ENCODE measurements around the gene SRGAP1.
"Not testable (repeated sequence)": the region's sequence is repeated elsewhere in the genome, so short reads cannot be mapped to it uniquely, and the experiment has no call there.

Gene SRGAP1

DNA sequence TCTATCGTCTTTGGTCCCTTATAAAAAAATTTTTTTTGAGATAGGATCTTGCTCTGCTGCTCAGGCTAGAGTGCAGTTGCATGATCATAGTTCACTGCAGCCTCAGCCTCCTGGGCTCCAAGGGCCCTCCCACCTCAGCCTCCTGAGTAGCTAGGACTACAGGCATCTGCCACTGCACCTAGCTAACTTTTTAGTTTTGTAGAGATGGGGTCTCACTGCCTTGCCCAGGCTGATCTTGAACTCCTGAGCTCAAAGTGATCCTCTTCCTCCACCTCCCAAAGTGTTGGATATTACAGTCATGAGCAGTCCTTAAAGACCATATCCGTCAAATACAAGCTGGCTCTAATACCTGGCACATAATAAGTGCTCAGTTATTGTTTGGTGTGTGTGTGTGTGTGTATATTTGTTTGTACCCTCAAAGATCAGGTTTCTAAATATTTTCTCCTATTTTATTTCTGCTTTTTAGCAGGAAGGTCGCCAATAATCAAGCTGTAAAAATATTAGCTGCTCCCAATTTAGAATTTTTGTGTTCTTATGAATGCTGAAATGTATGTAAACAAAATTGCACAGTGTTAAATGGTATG, 30.5 kb downstream of the SRGAP1 start:
- no peak for DNase-seq

DNA sequence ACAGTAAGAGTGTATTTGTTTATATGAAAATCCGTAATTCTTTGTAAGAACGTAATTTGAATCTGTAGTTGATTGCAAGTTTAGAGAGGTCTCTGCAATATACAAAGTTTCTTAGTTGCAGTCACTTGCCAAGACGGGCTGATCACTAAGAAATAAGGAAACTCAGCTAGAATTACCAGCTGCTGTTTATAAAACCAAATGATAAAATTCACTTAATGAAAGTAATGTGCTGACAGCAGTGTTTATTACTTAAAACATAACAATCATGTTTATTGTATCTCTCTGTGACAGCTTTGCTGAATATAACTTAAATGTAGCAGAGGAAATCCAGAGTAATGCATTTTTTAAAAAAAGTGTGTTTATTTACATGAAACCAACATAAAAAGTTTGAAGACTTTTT, 31.2 kb downstream of the SRGAP1 start:
- no peak for DNase-seq

DNA sequence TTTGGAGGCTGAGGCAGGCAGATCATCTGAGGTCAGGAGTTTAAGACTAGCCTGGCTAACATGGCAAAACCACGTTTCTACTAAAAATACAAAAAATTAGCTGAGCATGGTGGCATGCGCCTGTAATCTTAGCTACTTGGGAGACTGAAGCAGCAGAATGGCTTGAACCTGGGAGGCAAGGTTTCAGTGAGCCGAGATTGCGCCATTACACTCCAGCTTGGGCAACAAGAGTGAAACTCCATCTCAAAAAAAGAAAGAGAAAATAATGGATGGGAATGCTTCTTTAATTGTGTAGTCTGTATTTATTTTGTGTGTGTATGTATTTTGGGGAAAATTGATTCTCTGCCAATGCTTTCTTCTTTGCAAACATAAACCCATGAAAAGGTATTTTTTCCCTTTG, 32.5 kb downstream of the SRGAP1 start:
- no peak for DNase-seq

DNA sequence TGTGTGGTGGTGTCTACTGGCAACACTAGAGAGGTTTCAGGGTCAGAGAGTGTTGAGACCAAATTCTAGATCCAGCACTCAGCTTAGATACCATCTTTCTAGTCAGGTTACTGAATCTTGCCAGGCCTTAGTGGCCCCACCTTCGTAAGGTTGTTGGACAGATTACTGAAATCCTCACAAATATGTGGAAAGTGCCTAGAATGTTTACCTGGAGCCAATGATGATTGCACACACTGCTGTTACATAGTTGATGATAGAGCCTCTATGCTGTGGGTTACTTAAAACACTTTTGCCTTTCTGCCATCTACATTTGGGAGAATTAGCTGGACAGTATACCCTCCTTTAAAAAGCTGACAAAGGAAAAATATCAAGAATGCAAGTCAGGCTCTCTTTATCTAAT, 33.2 kb downstream of the SRGAP1 start:
- DNase-seq, result no peak

DNA sequence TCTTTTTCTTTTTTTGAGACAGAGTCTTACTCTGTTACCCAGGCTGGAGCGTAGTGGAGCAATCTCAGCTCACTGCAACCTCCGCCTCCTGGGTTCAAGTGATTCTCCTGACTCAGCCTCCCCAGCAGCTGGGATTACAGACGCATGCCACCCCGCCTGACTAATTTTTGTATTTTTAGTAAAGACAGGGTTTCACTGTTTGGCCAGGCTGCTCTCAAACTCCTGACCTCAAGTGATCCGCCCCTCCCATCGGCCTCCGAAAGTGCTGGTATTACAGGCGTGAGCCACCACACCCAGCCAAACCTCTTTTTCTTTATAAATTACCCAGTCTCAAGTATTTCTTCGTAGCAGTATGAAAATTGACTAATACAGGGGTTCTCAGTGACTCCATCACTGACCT, 35.7 kb downstream of the SRGAP1 start:
- not testable (repeated sequence) for DNase-seq

DNA sequence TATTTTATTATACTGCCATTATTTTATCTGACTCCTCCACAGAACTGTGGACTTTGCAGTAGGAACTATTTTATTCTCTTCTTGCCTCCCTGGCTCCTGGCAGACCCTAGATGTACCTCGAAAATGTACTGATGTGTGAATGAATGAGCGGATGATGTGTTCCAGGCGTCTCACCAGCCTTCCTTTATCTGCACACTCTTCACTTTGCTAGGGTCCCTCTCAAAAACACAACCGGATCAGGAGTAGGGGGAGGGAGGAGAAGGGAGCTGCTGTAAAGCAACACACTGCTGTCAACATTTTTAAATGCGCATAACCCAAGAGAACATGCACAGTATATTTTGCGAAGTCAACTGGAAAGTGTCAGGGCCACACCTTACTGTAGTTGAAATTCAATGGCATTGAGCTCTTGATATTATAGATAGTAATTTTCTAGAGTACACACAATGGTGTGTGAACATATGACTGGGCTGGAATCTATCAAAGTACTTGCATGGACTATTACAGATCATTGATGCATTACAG, 36.3 kb downstream of the SRGAP1 start:
- DNase-seq, result peak; percentile 45

DNA sequence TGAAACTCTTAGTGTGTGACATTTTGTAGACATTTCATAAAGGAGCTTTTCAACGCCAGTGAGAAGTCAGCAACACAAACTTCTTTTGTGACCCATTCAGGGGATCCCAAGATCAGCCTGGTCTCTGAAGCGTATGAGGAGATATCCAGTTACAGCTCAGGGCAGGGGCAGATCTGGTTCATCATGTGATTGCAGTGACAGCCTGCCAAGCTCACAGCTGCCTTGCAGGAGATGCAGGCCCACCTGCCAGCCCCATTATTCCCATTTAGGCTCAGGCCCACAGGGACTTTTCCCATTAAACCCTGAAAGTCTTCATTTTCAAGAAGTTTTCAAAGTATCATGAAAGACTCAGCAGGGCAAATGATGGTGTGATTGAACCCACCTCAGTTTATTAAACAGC, 38.3 kb downstream of the SRGAP1 start:
- no peak for DNase-seq

DNA sequence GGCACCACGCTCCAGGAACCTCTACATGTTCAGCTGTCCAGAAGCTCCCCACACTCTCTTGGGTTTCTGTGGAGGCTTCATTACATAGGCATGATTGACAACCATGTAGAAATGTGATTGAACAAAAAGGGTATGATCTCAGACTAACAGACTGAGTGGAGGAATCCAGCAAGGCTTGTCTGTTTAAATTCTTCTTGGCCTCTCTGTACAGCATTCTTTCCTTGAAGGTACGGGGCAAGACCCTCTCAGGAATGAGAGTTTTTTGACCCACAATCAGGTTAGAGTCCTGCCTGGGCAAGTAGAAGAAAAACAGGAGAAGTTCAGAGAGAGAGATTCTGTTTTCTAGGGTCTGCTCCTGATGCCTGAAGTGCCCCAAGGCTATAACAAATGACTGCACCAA, 40.9 kb downstream of the SRGAP1 start:
- no peak for DNase-seq

DNA sequence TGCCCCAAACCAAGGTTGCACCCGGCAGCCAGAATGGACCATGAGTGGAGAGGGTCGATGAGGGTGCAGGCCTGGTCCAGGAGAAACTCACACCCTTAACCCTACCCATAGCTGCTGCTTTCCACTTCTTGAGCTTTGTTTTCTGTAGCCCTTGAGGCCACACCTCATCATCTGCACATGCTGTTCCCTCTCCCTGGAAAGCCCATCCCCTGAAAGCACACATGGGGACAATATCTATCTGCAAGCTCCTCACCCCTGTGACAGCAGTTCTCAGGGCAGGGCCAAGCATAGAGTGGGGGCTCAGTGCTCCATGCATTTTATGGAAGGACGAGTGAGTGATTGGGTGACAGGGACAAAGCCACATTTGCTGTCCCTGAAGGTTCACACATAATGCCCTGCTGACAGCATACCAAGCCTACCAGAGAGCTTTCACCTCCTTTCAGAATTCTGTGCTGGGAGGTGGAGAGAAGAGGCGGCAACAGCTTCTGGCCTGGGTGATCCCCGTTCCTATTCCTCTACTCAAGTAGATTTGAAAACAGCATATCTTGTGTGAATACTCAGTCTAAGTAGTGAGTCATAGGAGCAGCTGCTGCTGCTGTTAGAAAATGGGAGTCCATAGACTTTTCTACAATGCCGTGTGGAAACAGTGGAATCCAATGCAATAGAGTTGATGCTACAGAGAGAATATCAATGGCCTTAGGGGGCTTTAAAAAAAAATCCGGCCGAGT, 44.6 kb downstream of the SRGAP1 start:
- DNase-seq, result no peak

DNA sequence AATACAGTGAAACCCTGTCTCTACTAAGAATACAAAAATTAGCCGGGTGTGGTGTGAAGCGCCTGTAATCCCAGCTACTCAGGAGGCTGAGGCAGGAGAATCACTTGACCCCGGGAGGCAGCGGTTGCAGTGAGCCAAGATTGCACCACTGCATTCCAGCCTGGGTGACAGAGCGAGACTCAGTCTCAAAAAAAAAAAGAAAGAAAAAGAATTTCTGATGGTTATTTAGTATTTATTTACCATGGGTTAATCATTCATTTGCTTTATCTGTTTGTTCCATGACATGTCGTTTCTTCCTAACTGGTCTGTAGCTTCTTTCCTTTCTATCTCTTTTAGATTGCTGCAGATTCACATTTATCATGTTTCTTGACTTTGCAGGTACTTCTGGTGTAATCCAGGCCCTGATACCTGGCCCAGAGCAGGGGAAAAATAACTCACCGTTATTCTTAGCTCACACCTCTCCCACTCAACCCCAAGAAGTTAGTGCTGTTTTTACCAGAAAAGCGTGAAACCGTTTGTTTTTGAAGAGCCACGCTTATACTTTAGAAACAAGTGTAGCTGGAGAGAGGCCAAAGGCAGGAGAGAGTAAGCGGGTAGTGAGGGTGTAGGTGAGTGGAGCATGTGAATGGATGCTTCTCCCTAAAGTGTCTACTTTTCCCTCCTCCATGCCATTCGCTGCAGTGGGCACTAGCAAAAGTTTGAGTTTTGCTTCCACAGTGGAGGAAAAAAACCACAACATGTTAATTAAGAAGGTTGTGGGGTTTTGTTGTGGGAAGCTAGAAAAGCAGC, 45.4 kb downstream of the SRGAP1 start:
- no peak for DNase-seq

DNA sequence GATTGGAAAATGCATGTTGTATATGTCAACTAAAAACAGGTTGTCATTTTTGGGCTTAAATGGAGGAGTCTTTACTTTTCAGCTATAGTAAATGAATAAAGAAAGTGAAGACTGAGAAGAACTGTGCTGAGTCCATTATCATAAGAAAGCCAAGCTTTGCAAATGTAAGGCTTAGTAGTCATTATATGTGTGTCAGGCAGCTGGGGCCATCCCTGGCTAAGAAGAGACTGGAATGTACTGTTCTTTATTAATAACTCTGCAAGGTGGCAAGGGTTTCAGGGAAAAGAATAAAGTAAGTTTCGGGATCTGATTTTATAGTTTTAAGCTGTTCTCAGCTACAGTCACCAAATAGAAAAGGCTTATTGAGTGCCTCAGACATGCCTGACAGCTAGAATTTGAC, 48.7 kb downstream of the SRGAP1 start:
- DNase-seq, result no peak

DNA sequence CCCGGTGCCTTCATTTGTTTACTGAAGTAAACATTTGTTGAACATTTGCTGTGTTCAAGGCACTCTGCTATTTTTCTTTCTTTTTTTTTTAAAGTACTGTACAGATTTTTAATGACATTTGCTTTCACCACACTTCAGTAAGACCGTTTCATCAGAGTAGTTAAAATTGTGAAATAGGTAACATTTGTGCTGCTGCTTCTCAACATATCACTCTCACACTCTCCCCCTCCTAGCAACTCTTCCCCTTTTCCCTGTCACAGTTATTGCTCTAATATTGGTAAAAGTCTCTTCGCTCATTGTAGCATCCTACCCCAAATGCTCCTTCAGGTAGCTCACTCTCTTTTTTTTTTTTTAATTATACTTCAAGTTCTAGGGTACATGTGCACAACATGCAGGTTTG, 49.6 kb downstream of the SRGAP1 start:
- no peak for DNase-seq

DNA sequence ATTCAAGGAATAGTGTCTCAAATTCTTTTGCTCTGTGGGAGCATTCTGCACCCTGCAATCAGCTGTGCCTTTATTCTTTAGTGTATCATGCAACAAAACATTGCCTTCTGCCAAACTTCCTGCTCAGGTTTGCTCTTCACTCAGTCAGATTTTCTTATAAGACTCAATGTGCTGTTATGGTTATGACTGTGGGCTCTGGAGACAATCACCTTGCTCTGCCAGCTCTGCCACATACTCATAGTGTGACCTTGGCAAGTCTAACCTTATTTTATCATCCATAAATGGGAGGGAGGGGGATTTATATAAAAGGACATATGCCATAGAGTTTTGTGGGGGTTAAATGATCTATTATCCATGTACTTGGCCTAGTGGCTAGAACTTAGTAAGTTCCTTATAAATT, 51.3 kb downstream of the SRGAP1 start:
- no peak for DNase-seq

DNA sequence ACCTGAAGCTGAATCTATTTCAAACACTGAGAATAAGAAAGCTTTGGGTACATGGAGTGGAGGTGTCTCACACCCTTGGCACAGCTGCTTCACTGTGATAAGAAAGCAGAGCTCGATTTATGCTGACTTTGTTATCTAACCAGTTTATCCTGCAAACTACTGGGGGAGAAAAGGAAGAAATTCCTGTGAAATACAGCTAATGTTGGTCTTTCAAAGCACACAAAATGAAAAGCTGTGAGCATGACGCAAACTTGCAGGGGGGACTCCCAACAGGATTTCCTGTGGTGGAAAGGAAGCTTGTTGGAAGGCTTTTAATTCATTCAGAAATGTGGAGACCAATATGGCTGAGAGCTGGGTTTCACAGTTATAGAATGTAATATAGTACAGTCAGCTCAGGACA, 53.4 kb downstream of the SRGAP1 start:
- DNase-seq, result no peak

DNA sequence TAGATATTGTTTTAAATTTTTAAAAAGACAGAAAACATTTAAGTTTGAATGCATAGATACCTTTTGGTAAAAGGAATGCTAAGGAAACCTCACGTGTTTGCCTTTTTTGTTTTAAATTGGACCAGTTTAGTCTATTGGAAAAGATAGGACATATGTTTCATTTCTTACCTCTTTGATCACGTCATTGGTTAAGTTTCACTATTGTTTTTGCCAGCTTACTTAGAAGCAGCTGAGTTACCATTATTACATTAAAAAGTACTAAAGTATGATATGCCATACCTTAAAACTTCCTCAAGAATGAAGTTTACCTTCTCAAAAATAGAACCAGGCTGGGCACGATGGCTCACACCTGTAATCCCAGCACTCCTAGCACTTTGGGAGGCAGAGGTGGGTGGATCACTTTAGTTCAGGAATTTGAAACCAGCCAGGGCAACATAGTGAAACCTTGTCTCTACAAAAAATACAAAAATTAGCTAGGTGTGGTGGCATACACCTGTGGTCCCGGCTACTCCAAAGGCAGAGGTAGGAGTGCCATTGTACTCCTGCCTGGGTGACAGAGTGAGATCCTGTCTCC, 54.4 kb downstream of the SRGAP1 start:
- no peak for DNase-seq

DNA sequence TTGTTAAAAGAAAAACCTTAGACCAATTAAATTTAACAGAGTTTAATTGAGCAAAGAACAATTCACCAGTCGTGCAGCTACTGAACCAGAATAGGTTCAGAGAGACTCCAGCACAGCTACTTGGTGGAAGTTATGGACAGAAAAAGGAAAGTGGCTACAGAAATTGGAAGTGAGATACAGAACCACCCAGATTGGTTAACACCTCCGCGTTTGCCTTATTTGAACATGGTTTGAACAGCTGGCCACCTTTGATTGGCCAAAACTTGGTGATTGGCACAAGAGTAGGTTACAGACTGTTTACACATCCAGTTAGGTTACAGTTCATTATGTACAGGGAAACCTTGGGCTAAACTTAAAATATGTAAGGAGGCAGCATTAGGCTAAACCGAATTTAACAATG, 54.9 kb downstream of the SRGAP1 start:
- DNase-seq, result no peak

DNA sequence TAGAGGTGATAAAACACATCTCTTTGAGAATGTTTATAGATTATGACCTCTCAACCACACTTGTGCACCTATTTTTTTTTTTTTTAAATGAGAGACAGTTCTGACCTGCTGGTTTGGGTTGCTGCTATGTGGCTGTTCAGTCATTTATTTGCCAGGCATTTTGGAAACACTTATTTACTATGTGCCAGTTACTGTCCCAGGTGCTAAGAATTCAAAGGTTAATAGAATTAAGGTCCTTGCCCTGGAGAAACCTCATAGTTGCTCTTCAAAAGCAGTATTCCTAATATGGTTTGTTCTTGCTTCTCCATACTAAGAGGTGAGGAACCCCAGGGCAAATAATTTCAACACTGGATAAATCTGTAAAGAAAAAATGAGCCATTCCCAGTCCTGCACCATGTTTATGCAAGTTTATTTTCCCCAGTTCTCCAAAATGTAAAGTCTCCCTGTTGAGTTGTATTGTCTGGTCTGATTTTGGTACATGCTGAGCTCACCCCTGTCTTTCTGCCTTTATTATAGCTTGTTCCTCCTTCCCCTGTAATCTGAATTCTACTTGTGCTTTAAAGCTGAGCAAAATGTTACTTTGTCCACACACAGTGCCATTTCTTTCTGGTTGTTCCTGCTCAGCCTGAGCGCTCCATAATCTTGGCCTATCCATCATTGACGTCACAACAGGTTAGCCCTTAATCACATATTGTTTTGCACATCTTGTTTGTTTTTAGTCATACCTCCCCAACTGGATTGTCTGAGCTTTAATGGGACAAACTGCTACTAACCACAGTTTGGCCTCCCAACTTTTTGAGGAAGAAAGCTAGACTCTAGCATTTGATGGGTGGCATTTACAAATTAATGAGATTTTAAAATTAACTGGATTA, 56.7 kb downstream of the SRGAP1 start:
- DNase-seq, result no peak

DNA sequence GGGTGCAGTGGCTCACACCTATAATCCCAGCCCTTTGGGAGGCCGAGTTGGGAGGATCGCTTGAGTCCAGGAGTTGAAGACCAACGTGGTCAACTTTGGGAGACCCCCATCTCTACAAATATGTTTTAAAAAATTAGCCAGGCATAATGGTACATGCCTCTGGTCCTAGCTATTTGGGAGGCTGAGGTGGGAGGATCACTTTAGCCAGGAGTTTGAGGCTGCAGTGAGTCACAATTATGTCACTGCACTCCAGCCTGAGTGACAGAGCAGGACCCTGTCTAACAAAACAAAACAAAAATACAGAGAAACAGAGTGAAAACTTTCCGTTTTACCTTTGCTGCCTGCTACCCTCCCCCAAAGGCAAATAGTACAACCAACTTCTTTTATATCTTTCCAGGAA, 60.2 kb downstream of the SRGAP1 start:
- no peak for DNase-seq

DNA sequence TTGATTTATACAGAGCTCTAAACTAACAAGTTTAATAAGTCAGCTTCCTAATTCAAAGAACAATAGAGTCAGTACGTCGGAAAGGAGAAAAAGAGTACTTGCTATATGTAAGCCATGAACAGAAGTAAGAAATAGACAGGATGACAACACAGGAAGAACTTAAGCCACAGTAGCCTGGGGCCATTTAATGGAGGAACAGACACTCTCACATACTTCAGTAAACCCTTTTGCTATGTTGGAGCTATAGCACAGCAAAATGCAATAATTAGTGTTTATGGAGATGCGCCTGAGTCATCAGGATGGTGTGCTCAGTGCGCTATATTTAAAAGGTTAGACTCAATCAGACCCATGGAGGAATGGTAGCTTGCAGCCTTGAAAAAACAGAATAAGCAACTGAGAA, 61.0 kb downstream of the SRGAP1 start:
- DNase-seq, result no peak

DNA sequence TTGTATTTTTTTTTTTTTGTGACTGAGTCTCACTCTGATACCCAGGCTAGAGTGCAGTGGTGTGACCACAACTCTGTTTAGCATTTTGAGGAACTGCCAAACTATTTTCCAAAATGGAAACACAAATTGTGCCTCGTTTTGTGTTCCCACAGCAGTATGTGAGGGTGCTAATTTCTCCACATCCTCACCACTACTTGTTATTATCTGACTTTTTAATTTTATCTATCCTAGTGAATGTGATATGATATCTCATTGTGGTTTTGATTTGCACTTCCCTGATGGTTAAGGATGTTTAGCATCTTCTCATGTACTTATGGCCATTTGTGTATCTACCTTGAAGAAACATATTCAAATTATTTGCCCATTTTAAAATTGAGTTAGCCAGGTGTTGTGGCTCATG, 62.4 kb downstream of the SRGAP1 start:
- DNase-seq, result no peak

DNA sequence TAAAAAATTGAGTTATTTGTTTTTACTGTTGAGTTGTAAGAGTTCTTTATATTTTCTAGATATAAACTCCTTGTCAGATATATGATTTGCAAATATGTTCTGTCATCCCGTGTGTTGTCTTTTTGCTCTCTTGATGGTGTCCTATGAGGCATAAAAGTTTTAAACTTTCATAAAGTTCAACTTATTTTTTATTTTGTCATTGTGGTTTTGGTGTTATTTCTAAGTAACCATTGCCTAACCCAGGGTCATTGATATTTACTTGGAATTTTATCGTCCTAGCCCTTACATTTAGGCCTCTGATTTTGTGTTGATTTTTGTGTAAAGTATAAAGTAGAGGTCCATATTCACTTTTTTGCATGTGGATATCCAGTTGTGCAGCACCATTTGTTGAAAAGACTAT, 63.1 kb downstream of the SRGAP1 start:
- DNase-seq, result no peak

DNA sequence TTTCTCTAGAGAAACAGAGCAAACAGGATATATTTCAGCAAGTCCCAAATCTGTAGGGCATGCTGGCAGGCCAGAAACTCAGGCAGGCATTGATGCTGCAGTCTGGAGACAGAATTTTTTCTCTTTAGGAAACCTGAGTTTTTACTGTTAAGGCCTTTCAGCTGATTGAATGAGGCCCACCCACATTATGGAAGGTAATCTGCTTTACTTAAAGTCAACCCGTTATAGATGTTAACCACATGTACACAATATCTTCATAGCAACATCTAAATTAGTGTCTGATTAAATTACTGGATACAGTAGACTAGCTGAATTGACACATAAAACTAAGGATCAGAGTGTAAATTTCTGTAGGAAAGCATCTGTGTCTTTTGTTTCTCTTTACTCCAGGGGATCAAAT, 65.2 kb downstream of the SRGAP1 start:
- no peak for DNase-seq

DNA sequence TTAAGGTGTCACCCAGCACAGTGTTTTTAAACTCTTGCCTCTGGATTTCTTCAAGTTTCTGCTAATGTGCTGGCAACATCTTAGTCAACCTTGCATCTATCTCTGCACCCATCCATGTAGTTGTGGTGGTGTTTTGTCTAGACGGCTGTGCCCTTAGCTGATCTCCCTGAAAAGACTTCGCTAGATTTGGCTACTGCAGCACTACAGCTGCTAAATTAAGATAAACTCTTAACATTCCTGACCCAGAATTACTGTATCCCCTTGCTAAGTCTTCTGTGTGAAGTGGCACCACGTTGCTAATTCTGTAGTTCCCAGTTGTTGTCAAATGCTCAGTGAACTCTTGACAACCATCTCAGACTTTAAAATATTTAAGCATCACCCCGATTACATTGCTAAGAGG, 66.8 kb downstream of the SRGAP1 start:
- DNase-seq, result no peak

Measured in NCI-H748 treated with DMSO at 0.1 percent for 48 hours (cell line).